B cell (primary cell): ENCODE measurements around the gene CAPN10. TPM values are rescaled to one million over a fixed set of nuclear protein-coding genes. Genes with fewer than 3 reads are reported as not detected.

Experiments
- ATAC-seq: fragments of 200-7000 bp; cut with Tn5 transposase; one replicate; pipeline ENCODE4 v1.10.0; 2021; ENCODE audit warnings: low read depth, mild to moderate bottlenecking, moderate number of reproducible peaks, moderate library complexity
- CTCF ChIA-PET: fragments of 350-600 bp; sonication (Branson Sonifier 250); formaldehyde crosslinking; loops from one replicate; lab custom pipeline; 2021; ENCODE audit warnings: antibody characterized with exemption, inconsistent platforms; lab: Charles Lee
- POLR2A ChIA-PET: fragments of 350-600 bp; sonication (Branson Sonifier 250); formaldehyde crosslinking; loops from one replicate; lab custom pipeline; 2021; ENCODE audit warnings: antibody characterized with exemption; lab: Charles Lee
- DNase-seq: peaks from one replicate; pipeline ENCODE4 v3.0.0; 2013
- H2AFZ ChIP-seq: 2 replicates; pipeline ENCODE4 v1.6.1; 2012; ENCODE audit warnings: mild to moderate bottlenecking, low read depth, low read length; ENCODE audit not compliant: insufficient read depth, poor library complexity, severe bottlenecking
- H3K27ac ChIP-seq, 2 donors: 1 replicate in 1 of 2; 2 replicates in 1 of 2; pipeline ENCODE4 v1.5.1; 2012 to 2013; ENCODE audit warnings: low read length in 2 of 2, mild to moderate bottlenecking in 2 of 2, moderate library complexity in 1 of 2
- H3K27me3 ChIP-seq, 4 experiments: fragments of 200-600 bp in 1 of 4; sonication (generic) in 1 of 4; replicated peaks in 1 of 4; 1 replicate in 2 of 4; 2 replicates in 2 of 4; pipeline versions ENCODE4 v1.6.1 to v1.7.0; 2013 to 2016; ENCODE audit warnings: low read length in 3 of 4, mild to moderate bottlenecking in 2 of 4, mixed read lengths in 1 of 4, moderate library complexity in 1 of 4; ENCODE audit not compliant: insufficient read depth in 4 of 4, control insufficient read depth in 3 of 4; ENCODE audit errors: control extremely low read depth in 1 of 4
- H3K36me3 ChIP-seq, 2 experiments: replicated peaks in 1 of 2; 1 replicate in 1 of 2; 2 replicates in 1 of 2; pipeline versions ENCODE4 v1.6.1 to v1.7.1; 2013; ENCODE audit warnings: low read length in 1 of 2; ENCODE audit not compliant: insufficient read depth in 2 of 2, control insufficient read depth in 1 of 2; ENCODE audit errors: control extremely low read depth in 1 of 2, extremely low read depth in 1 of 2
- H3K4me1 ChIP-seq, 2 donors: fragments of 200-600 bp in 1 of 2; sonication (generic) in 1 of 2; 1 replicate in 1 of 2; 2 replicates in 1 of 2; pipeline versions ENCODE4 v1.5.1 to v1.6.1; 2013 to 2017; ENCODE audit warnings: low read length in 2 of 2; ENCODE audit not compliant: control insufficient read depth in 2 of 2, insufficient read depth in 2 of 2
- H3K4me2 ChIP-seq: replicated peaks from 2 replicates; pipeline ENCODE3; 2012; ENCODE audit warnings: mild to moderate bottlenecking, low read depth, low read length; ENCODE audit not compliant: poor library complexity, severe bottlenecking
- H3K4me3 ChIP-seq, 5 experiments: fragments of 200-600 bp in 1 of 5; sonication (generic) in 1 of 5; 1 replicate in 3 of 5; 2 replicates in 2 of 5; pipeline versions ENCODE4 v1.5.1 to v1.7.0; 2011 to 2016; ENCODE audit warnings: low read length in 4 of 5, mild to moderate bottlenecking in 4 of 5, low read depth in 2 of 5, control low read depth in 1 of 5, moderate library complexity in 1 of 5; ENCODE audit not compliant: insufficient read depth in 1 of 5; ENCODE audit errors: control extremely low read depth in 1 of 5, extremely low read depth in 1 of 5
- H3K79me2 ChIP-seq: fragments of 200-600 bp; sonication (generic); one replicate; pipeline ENCODE4 v1.6.0; 2016; ENCODE audit warnings: low read length; ENCODE audit not compliant: control insufficient read depth, insufficient read depth
- H3K9ac ChIP-seq: fragments of 200-600 bp; sonication (generic); 2 replicates; pipeline ENCODE4 v1.6.1; 2017; ENCODE audit warnings: mild to moderate bottlenecking, low read length, moderate library complexity
- H3K9me3 ChIP-seq, 3 donors: one replicate each; pipeline versions ENCODE4 v1.6.1 to v1.7.1; 2013; ENCODE audit warnings: low read length in 2 of 3; ENCODE audit not compliant: control insufficient read depth in 2 of 3, insufficient read depth in 1 of 3; ENCODE audit errors: control extremely low read depth in 1 of 3
- H4K20me1 ChIP-seq: 2 replicates; pipeline ENCODE4 v1.6.0; 2012; ENCODE audit warnings: mild to moderate bottlenecking, low read length; ENCODE audit not compliant: insufficient read depth, control insufficient read depth, poor library complexity, severe bottlenecking
- H3K27ac Mint-ChIP-seq: one replicate; pipeline ENCODE4 v1.8.0; 2021; ENCODE audit warnings: mixed read lengths
- H3K27me3 Mint-ChIP-seq: one replicate; pipeline ENCODE4 v1.8.0; 2021; ENCODE audit warnings: mixed read lengths
- H3K4me1 Mint-ChIP-seq: one replicate; pipeline ENCODE4 v1.8.0; 2021; ENCODE audit warnings: mixed read lengths
- H3K4me3 Mint-ChIP-seq: one replicate; pipeline ENCODE4 v1.8.0; 2021; ENCODE audit warnings: mixed read lengths
- H3K9me3 Mint-ChIP-seq: one replicate; pipeline ENCODE4 v1.8.0; 2022; ENCODE audit warnings: mixed read lengths; ENCODE audit not compliant: insufficient read depth
- EZH2 ChIP-seq: IDR thresholded peaks from 2 replicates; pipeline ENCODE4 v1.6.1; 2012; ENCODE audit warnings: borderline replicate concordance, low read depth, mild to moderate bottlenecking, moderate library complexity, low read length; ENCODE audit not compliant: insufficient read depth, poor library complexity, severe bottlenecking
- WGBS: methylation state at CpG from one replicate; pipeline ENCODE4 v1.1.5; 2013; ENCODE audit warnings: missing lambda C conversion rate; ENCODE audit not compliant: insufficient coverage; 5-methylcytosine and 5-hydroxymethylcytosine counted together
- intact Hi-C: fragments of 100-400 bp; cut with micrococcal nuclease; formaldehyde crosslinking; loops from one replicate; pipeline ENCODE4 v1.10.0; 2022
- polyA plus RNA-seq: library from polyadenylated mRNA; depleted of rRNA; stranded (reverse); fragments of >200 nt; gene quantifications from 2 replicates; pipeline ENCODE4 v1.2.3, GENCODE V29; 2012
- total RNA-seq, 2 donors: library from RNA; stranded (reverse); fragments of 120-200 nt in 1 of 2; gene quantifications; 1 replicate in 1 of 2; 2 replicates in 1 of 2; pipeline versions ENCODE4 v1.2.3 to v1.2.4, GENCODE V29; 2013 to 2022
- TF ChIP-seq, protein P1 (sequence below): fragments of 200-600 bp; IDR thresholded peaks from one replicate; pipeline ENCODE4 v1.8.0; 2022; ENCODE audit warnings: antibody characterized with exemption, mild to moderate bottlenecking

CAPN10 gene
- total and polyA plus RNA-seq, 2 donors (not counting 1 experiment from before 2014, with no cell fraction given): 73.4 to 92.1 TPM

DNA sequence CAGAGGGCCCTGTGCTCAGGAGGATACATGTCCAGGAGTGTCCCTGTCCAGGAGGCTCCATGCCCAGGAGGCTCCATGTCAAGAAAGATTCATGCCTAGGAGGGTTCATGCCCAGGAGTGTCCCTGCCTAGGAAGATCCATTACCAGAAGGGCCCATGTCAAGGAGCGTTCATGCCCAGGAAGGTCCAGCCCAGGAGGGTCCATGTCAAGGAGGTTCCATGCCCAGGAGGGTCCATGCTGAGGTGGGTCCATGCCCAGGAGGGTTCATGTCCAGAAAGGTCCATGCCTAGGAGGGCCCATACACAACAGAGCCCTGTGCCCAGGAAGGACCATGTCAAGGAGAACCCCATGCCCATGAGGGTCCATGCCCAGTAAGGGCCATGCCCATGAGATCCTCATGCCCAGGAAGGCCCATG, 45.8 kb downstream of the CAPN10 start:
- ChIA-PET POLR2A (no interaction called here), CTCF (no interaction called here)
- H2AFZ ChIP-seq: no peak overlapping the region
- no peak overlapping the region for H3K4me2 ChIP-seq
- no peaks in the 10 kb centered on the region for H3K4me1 ChIP-seq
- no peak overlapping the region for H3K9ac ChIP-seq
- no peaks in the 10 kb centered on the region for H3K36me3 ChIP-seq
- no peak overlapping the region for H3K27ac ChIP-seq
- TF ChIP-seq, protein P1, sequence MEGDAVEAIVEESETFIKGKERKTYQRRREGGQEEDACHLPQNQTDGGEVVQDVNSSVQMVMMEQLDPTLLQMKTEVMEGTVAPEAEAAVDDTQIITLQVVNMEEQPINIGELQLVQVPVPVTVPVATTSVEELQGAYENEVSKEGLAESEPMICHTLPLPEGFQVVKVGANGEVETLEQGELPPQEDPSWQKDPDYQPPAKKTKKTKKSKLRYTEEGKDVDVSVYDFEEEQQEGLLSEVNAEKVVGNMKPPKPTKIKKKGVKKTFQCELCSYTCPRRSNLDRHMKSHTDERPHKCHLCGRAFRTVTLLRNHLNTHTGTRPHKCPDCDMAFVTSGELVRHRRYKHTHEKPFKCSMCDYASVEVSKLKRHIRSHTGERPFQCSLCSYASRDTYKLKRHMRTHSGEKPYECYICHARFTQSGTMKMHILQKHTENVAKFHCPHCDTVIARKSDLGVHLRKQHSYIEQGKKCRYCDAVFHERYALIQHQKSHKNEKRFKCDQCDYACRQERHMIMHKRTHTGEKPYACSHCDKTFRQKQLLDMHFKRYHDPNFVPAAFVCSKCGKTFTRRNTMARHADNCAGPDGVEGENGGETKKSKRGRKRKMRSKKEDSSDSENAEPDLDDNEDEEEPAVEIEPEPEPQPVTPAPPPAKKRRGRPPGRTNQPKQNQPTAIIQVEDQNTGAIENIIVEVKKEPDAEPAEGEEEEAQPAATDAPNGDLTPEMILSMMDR: no peak
- TF ChIP-seq EZH2: no peak
- DNase-seq (no peak), ATAC-seq (no peak)
- no peaks in the 10 kb centered on the region for H3K27me3 ChIP-seq
- 93% methylated on average over 1 of the region's 1 CpG for WGBS
- Mint-ChIP-seq H3K4me3 (no peak overlapping the region), H3K27ac (no peak overlapping the region), H3K27me3 (no peaks in the 10 kb centered on the region), H3K4me1 (no peaks in the 10 kb centered on the region), H3K9me3 (peaks cover 4% of the 10 kb centered on the region)
- H3K79me2 ChIP-seq: no peaks in the 10 kb centered on the region
- intact Hi-C loops: no loop called here
- no peaks in the 10 kb centered on the region for H4K20me1 ChIP-seq
- peaks cover 0 to 37% (median 17%) of the 10 kb centered on the region in 3 donors for H3K9me3 ChIP-seq
- H3K4me3 ChIP-seq: no peak overlapping the region

DNA sequence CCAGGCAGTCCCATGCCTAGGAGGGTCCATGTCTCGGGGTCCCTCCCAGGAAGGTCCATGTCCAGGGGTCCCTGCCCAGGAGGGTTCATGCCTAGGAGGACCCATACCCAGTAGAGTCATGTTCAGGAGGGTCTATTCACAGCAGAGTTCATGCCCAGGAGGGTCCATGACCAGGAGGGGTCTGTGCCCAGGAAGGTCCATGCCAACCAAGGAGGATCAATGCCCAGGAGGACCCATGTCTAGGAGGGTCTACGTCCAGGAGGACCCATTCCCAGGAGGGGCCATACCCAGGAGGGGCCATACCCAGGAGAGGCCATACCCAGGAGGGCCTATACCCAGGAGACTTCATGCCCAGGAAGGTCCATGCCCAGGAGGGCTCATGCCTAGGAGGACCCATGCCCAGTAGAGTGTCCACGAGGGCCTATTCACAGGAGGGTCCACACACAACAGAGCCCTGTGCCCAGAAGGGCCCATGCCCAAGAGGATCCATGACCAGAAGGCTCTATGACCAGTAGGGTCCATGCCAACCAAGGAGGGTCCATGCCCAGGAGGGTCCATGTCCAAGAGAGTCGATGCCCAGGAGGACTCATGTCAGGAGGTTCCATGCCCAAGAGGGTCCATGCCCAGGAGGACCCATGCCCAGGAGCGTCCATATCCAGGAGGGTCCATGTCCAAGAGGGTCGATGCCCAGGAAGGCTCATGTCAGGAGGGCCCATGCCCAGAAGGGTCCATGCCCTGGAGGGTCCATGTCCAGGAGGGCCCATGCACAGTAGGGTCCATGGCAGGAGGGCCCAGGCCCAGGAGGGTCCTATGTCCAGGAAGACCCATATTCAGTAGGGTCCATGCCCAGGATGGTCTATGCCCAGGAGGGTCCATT, 48.8 kb downstream of the CAPN10 start:
- H3K9me3 Mint-ChIP-seq: peaks cover 4% of the 10 kb centered on the region
- H2AFZ ChIP-seq: no peak overlapping the region
- WGBS: 84% methylated on average over 6 of the region's 6 CpGs
- ChIA-PET POLR2A (no interaction called here), CTCF (no interaction called here)
- no peak overlapping the region for H3K4me2 ChIP-seq
- no peaks in the 10 kb centered on the region for H3K36me3 ChIP-seq
- intact Hi-C loops: no loop called here
- no peaks in the 10 kb centered on the region for H3K4me1 Mint-ChIP-seq
- H3K9me3 ChIP-seq: peaks cover 0 to 41% (median 17%) of the 10 kb centered on the region in 3 donors
- DNase-seq (no peak), ATAC-seq (no peak)
- H3K4me3 Mint-ChIP-seq: no peak overlapping the region
- no peak for TF ChIP-seq EZH2
- TF ChIP-seq, protein P1: no peak
- no peak overlapping the region for H3K27ac Mint-ChIP-seq
- H3K27ac ChIP-seq: no peak overlapping the region
- no peaks in the 10 kb centered on the region for H4K20me1 ChIP-seq
- H3K27me3 ChIP-seq: no peaks in the 10 kb centered on the region
- no peak overlapping the region for H3K4me3 ChIP-seq
- no peaks in the 10 kb centered on the region for H3K79me2 ChIP-seq
- H3K4me1 ChIP-seq: no peaks in the 10 kb centered on the region
- H3K27me3 Mint-ChIP-seq: peaks cover 3% of the 10 kb centered on the region
- H3K9ac ChIP-seq: no peak overlapping the region
